ENCODE data around the gene SBF2. TPM values are rescaled to one million over a fixed set of nuclear protein-coding genes. Genes with fewer than 3 reads are reported as not detected.
"Not testable (repeated sequence)": the region's sequence is repeated elsewhere in the genome, so short reads cannot be mapped to it uniquely, and the experiment has no call there.

Gene SBF2
- total RNA-seq, 4 donors from 2014 or later, result 19.3 to 28.1 (median 25.8) TPM

DNA sequence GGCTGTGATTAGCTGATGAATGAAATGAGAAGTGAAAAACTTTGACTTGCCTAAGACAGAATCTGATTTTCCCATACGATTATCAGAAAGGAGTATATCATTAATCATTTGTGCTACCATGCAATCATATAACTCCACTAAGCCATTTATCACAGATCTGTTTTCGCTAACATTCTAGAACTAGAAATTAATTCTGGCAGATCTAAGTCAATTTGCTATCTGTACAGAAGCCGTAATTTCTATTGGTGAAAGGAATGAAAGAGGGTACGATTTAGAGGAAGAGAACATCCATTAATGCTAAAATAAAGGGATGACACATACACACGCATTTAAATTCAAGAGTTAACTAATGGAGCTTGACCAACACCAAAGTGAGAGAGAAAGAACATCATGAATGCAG is 201.6 kb downstream of the SBF2 start:
- H3K4me1 ChIP-seq, result peaks cover 1 to 6% of the 10 kb centered on the region in 2 donors
- no peak for DNase-seq
- H3K27me3 ChIP-seq, result no peaks in the 10 kb centered on the region
- H3K4me3 ChIP-seq, result no peak overlapping the region
- no peak overlapping the region for H3K27ac ChIP-seq
- no peaks in the 10 kb centered on the region for H3K36me3 ChIP-seq
- TF ChIP-seq, protein P1, sequence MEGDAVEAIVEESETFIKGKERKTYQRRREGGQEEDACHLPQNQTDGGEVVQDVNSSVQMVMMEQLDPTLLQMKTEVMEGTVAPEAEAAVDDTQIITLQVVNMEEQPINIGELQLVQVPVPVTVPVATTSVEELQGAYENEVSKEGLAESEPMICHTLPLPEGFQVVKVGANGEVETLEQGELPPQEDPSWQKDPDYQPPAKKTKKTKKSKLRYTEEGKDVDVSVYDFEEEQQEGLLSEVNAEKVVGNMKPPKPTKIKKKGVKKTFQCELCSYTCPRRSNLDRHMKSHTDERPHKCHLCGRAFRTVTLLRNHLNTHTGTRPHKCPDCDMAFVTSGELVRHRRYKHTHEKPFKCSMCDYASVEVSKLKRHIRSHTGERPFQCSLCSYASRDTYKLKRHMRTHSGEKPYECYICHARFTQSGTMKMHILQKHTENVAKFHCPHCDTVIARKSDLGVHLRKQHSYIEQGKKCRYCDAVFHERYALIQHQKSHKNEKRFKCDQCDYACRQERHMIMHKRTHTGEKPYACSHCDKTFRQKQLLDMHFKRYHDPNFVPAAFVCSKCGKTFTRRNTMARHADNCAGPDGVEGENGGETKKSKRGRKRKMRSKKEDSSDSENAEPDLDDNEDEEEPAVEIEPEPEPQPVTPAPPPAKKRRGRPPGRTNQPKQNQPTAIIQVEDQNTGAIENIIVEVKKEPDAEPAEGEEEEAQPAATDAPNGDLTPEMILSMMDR (IDR thresholded peaks at IDR 0.05 in 4 of 5, conservative IDR thresholded peaks at IDR 0.05 in 1 of 5), result no peak
- TF ChIP-seq POLR2A (IDR thresholded peaks at IDR 0.05), result no peak
- in situ Hi-C loops (cut with MboI; ENCODE audit: low sequenced_read_pairs in 4 of 4) (no loop called here), intact Hi-C loops (cut with DNase I; ENCODE audit: low total_unique reads) (no loop called here)
- no peaks in the 10 kb centered on the region for H3K9me3 ChIP-seq
- no peak for ATAC-seq

GRCh38 chr11:10091314-10092045 is 202.5 kb downstream of the SBF2 start:
- Histone ChIP-seq H3K9me3 (no peaks in the 10 kb centered on the region), H3K36me3 (no peaks in the 10 kb centered on the region), H3K4me1 (peaks cover 3 to 14% of the 10 kb centered on the region in 2 donors), H3K27me3 (no peaks in the 10 kb centered on the region), H3K27ac (no peak overlapping the region), H3K4me3 (no peak overlapping the region)
- ATAC-seq, result no peak
- DNase-seq, result no peak
- TF ChIP-seq POLR2A (IDR thresholded peaks at IDR 0.05), result no peak
- TF ChIP-seq, protein P1 (IDR thresholded peaks at IDR 0.05 in 4 of 5, conservative IDR thresholded peaks at IDR 0.05 in 1 of 5), result no peak
- intact Hi-C loops (cut with DNase I; ENCODE audit: low total_unique reads), result no loop called here
- in situ Hi-C loops (cut with MboI; ENCODE audit: low sequenced_read_pairs in 4 of 4), result no loop called here

- H3K36me3 ChIP-seq; DNase-seq; ATAC-seq; H3K27ac ChIP-seq; H3K4me3 ChIP-seq; intact Hi-C loops (cut with DNase I; ENCODE audit: low total_unique reads); H3K9me3 ChIP-seq; H3K27me3 ChIP-seq; in situ Hi-C loops (cut with MboI; ENCODE audit: low sequenced_read_pairs in 4 of 4): not testable (repeated sequence)
- peaks cover 3 to 17% of the 10 kb centered on the region in 2 donors for H3K4me1 ChIP-seq
These were observed 206.1 kb downstream of the SBF2 start for GRCh38 chr11:10087923-10088225.

DNA sequence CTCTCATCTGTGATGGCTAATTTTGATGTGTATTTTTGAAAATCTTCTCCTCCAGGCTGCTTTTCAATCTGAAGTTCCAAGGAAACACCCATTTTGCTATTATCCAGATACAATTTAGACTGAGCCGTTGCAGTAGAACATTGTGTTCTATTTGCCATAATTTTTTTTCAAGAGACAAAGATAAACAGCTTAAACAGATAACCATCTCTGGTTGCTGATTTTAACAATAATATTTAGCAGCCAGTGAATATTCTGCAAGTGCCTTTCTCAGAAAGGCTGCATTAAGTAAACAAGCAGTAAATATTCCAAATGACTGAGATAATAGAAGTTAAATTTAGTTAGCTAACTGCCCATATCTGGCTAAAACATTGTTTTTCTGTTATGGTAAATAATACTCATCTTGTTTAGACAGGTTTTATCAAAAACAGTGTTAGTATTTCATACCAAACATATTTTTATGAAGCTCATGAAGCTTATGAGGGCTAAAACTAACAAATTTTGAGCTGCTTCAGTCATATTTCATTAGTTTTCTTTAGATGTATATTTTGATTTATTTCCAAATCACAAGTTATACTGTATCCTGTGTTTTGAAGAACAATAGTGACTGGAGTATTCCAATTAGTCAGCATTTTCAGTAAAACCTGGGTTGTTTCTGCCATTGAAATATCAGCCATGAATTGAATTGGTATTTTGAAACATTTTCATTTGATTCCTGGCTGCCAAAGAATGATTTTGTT is 206.7 kb downstream of the SBF2 start:
- intact Hi-C loops (cut with DNase I; ENCODE audit: low total_unique reads), result no loop called here
- Histone ChIP-seq H3K9me3 (no peaks in the 10 kb centered on the region), H3K4me1 (peaks cover 3 to 17% of the 10 kb centered on the region in 2 donors), H3K27ac (peak overlapping the region in 3 of 4 donors; percentile 40 to 47 (median 41)), H3K27me3 (no peaks in the 10 kb centered on the region), H3K4me3 (no peak overlapping the region), H3K36me3 (no peaks in the 10 kb centered on the region)
- DNase-seq, result no peak
- ATAC-seq, result peak in 1 of 2 donors; percentile 58
- TF ChIP-seq POLR2A (IDR thresholded peaks at IDR 0.05), result no peak
- TF ChIP-seq, protein P1 (IDR thresholded peaks at IDR 0.05 in 4 of 5, conservative IDR thresholded peaks at IDR 0.05 in 1 of 5), result no peak
- in situ Hi-C loops (cut with MboI; ENCODE audit: low sequenced_read_pairs in 4 of 4), result no loop called here

GRCh38 chr11:10080138-10080537 is 213.9 kb downstream of the SBF2 start:
- H3K4me1 ChIP-seq, result no peaks in the 10 kb centered on the region
- ATAC-seq, result no peak
- no peak overlapping the region for H3K27ac ChIP-seq
- no peak overlapping the region for H3K4me3 ChIP-seq
- intact Hi-C loops (cut with DNase I; ENCODE audit: low total_unique reads), result no loop called here
- in situ Hi-C loops (cut with MboI; ENCODE audit: low sequenced_read_pairs in 4 of 4), result no loop called here
- H3K36me3 ChIP-seq, result no peaks in the 10 kb centered on the region
- TF ChIP-seq, protein P1 (IDR thresholded peaks at IDR 0.05 in 4 of 5, conservative IDR thresholded peaks at IDR 0.05 in 1 of 5), result no peak
- no peaks in the 10 kb centered on the region for H3K27me3 ChIP-seq
- DNase-seq, result no peak
- peaks cover 0 to 9% (median 0%) of the 10 kb centered on the region in 3 donors for H3K9me3 ChIP-seq

All from gastrocnemius medialis (tissue), 4 donors.